AG08395 (cell line): Measurements from ENCODE around the gene ARHGAP19.

Experiments
- DNase-seq: peaks from one replicate; pipeline ENCODE4 v3.0.0; 2012; ENCODE audit warnings: mixed read lengths, low spot score

Gene ARHGAP19

DNA sequence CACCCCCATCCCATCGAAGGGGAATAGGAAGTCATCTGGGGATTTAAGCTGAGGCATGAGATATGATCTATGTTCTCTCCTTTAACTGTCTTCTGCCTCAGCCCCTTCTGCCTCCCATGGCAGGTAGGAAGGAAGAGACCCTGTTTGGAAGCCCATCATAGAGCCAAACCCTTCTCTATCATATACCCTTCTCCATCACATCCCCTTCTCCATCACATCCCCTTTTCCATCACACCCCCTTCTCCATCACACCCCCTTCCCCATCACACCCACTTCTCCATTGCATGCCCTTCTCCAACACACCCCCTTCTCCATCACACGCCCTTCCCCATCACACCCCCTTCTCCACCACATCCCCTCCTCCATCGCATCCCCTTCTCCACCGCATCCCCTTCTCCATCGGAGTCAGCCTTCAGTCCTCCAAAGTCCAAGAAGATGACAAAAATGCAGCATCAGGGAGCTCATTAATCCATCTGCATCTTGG, 99.4 kb downstream of the ARHGAP19 start:
- no peak for DNase-seq

DNA sequence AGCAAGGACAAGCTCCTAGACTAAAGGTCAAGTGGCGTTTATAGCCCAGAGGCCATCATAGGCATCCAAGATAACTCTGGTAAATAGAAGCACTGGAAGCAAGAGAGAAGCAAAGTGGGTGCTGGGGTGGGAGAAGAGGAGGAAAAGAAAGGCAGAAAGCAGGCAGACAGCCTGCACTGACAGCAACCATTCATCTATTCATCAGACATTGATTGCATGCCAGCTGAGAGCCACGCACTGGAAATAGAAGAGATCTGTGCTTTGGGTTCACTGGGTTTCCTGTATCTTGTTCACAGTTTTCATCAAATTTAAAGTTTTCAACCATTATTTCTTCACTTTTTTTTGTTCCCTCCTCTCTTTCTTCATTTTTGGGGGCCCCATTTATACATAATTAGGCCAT, 102.0 kb downstream of the ARHGAP19 start:
- DNase-seq = no peak

DNA sequence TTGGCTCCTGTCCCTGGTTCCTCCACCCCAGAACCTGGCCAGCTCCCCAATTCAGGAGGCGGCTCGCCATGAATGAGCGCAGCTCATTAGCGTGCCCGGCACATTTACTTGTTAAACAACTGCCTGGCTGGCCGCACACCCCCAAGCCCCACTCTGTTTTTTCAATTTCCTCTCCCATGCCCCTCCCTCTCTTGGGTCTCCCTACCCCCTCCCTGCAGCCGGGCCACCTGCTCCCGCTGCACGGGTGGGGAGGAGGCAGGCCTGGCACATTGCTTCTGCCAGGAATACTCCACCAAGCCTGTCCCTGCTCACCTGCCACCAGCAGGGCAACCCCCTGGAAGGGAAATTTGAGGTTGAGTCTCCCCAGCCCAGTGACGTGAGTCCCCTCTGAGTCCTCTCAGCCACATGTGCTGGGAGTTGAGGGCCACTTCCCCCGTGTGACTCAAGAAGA, 104.2 kb downstream of the ARHGAP19 start:
- DNase-seq = no peak

DNA sequence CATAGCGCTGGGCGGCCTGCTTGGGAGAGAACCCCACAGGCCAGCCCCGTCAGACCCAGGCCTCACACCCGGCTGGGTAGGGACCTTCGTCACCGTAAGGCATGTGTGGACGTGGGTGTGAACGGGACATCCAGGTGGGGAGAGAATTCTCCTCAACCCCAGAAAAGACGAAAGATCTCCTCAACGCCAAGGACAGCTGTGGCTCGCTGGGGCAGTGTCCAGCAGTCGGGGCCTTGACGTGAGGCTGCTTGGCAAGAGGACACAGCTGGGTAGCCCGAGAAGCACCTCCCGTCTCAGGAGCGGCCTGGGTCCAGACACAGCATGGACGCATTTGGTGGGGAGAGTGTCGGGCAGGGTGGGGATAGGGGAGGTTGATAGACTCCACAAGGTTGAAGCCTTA, 105.5 kb downstream of the ARHGAP19 start:
- DNase-seq = no peak

DNA sequence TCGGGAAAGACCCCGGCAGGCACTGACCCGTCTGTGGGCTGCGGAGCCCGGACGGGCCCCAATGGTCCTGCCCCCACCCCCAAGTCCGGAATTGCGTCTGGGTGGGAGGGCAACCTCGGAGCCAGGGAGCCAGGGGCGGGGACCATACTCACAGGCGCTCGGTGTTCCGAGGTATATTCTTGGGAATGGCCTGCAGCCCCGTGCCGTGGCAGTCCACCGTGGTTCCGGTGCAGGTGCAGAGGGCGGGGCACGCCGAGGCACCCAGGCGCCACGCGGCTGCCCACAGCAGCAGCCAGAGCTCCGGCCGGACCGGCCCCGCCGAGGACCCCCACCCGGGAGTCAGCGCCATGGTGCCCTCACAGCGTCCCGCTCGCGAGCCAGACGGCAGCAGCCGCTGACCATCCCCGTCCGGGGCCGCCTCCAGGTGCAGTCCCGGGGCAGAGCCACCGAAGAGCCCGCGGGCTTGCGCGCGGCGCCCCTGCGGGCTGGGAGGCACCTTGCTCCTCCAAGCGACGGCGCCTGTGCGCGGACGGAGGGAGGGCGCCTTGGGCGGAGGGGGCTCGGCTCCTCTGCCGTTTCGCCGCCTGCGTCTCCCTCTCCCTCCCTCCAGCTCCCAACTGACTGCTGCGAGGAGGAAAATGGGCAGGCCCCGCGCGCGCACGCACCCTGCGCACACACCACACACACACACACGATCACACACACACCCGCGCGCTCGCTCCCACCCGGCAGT, 106.9 kb downstream of the ARHGAP19 start, which contains the start of gene SLIT1:
Gene SLIT1, minus strand, starts transcription at position 634 of the 733 bp plus-strand sequence. Its CDS starts 285 bp downstream, at position 349.
- no peak for DNase-seq

DNA sequence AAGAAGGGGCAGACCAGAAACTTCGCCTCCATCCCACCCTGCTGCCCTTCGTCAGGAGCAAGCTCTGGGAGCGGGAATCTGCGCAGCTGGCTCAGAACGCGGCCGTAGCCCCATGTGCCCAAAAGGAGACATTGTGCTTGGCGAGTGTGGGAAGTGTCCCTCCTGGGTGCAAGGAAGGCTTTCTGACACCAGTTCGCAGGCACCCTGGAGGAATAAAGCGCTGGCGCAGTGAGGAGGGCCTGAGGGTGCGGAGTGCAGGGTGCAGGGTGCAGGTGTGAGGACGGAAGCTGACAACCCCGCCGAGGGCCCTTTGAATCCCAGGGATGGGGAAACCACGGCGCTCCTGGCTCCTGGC, 107.5 kb downstream of the ARHGAP19 start:
- DNase-seq = no peak

DNA sequence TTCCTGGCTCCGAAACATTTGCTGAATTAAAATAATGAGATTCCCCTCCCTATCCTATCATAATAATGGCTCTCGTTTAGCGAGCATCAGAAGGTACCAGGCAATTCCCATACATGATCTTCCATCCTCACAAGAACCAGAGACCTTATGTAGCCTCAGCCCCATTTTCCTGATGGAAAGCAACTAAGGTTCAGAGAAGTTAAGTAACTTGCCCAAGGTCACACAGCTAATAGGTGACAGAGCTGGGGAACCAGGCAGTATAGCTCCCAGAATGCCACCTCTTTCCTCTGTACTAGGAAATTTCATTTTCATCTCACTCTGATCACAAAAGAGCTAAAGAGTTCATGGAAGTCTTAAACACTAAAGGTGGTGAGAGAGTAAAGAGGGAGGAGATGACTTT, 109.1 kb downstream of the ARHGAP19 start:
- DNase-seq = no peak

DNA sequence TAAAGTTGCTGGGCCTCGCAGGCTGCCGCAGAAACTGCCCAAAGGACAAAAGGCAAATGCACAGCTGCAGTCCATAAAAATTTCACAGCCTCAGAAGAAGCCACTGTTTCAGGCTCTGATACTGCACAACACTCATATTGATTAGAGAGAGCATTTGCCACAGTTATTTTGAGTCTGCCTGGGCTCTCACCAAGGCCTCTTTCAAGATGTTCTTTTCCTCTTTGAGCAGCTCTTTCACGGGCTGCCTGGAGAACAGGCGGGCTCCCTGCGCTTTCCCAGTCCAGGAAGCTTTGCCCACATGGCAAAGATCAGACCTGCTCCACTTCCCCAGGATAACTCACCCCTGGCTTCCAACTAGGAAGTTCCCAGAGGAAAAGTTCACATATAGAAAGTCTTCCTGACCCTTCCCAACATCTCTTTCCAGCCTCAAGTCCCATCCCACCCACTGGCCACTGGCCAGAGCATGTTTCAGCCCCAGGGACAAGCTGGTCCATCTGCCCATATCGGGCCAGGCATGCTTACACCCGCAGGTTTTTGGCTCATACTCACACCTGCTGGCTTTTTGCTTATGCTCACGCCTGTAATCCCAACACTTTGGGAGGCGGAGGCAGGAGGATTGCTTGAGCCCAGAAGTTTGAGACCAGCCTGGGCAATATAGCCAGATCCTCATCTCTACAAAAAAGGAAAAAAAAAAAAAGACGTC, 110.0 kb downstream of the ARHGAP19 start:
- no peak for DNase-seq

DNA sequence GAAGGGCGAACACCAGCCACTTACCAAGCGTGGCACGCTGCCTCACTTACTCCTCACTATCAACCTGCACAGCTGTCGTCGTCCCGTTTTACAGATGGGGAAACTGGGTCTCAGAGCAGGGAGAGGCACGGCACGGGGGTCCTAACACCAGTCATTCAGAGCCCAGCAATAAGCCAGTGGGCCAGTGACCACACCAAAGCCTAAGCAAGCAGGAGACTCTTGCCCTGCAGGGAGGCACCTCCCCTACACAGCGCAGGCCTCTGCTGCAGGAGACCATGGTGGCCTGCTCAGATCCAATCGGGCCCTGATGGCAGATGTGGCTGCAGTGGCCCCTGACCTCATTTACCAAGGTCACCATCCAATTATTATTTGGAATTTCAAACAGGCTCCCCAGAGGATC, 111.5 kb downstream of the ARHGAP19 start:
- DNase-seq = no peak

DNA sequence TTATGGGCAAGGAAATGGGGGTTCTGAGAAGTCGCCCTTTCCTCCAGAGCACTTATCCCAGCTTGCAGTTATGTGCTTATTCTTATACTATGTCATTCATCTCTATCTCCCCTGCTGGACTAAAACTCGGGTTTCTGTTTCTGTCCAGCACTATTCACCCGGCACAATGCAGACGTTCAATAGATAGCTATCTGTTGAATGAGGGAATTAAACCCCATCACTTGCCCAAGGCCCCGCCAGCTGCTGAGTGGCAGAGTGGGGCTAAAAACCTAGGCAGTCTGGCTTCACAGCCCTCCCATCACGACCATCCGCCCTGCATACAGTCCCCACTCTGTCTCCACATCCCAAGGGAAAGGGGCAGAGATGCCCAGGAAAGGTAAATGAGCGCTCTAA, 112.1 kb downstream of the ARHGAP19 start:
- no peak for DNase-seq

DNA sequence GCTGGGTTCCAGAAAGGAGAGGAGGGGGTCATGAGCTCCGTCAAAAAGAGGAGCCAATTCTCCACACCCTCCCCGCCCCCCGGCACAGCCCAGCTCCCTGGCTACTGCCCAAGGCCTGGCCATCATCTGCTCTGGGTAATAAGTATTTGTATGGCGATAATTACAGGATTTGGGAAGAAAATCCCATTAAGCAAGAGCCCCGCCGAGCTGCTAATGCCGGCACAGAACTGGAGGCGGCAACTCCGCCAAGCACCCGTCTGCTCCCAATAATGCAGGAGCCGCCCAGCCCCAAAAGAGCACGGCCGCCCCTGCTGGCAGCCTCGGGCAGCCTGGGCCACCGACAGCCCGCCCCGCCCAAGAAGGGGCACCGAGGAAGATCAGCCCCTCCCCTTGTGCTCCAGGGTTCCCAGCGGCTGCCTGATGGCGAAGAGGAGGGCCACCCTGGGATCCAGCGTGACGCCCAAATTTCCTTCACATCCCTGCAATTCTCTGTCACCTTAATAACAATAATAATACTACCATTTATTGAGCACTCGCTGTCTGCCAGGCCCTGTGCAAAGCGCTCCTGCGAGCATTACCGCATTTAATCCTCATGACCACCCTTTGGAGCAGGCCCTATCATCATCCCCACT, 112.6 kb downstream of the ARHGAP19 start:
- peak; percentile 33 for DNase-seq

DNA sequence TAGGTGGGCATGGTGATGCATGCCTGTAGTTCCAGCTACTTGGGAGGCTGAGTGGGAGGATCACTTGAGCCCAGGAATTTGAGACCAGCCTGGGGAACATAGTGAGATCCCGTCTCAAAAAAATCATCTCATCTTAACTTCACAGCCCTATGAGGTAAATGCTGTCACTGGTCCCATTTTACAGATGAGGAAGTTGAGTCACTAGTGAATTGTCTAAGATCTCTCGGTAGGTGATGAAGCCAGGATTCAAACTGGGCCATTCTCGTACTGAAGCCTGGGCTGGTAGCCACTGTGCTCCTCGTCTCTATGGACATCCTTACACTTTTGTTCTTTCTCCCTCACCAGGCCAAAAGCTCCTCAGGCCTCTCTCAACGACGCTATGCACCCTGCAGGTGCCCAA, 113.1 kb downstream of the ARHGAP19 start:
- DNase-seq = no peak

DNA sequence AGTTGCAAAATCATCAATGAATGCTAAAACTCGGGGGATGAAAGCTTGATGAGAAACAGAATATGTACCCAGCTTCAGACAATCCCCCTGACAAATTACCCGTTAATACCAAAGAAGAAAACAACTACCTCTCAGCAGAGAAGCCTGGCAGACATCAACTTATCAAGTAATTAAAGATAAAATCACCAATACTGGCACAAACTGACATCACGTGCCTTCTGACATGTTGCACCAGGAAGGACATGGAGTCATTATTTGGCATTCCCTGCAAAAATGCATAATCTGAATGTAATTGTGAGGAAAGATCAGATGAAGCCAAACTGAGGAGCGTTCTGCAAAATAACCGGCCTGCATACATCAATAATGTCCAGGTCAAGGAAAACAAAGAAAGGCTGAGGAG, 114.4 kb downstream of the ARHGAP19 start:
- no peak for DNase-seq

DNA sequence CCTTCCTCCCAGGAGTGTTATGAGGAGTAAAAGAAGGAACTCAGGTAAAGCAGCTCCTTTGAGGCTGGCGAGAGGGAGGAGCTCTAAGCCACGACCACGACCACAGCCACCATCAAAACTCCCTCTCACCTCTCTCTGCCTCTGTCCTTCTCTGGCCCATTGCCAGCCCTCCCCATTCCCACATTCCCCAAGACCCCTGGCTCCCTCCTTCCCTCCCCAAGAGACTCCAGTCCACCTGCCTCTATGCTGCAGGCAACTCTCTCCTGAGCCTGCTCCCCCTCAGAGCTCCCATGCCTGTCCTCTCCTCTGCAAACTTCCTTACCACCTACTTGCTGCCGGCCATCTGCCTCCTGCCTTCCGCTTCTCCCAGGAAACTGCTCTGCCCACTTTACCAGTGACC, 116.2 kb downstream of the ARHGAP19 start:
- no peak for DNase-seq

DNA sequence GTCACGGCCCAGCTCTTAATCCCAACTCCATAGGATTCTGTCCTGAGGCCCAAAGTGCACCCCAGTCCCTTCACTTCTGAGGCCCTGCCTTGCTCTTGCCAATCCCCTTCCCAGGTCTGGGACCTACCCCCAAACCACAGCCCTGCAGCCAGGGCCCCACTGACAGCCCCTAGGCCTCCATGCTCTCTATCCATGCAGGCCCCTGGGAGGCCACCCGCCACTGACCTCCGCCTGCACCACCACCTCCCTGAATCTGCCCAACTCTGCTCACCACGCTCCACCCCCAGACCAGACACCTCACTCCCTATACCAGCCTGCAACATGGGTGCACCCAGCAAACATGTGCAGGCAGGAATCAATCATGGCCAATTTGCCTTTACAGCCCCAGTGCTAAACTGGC, 116.9 kb downstream of the ARHGAP19 start:
- DNase-seq = no peak

DNA sequence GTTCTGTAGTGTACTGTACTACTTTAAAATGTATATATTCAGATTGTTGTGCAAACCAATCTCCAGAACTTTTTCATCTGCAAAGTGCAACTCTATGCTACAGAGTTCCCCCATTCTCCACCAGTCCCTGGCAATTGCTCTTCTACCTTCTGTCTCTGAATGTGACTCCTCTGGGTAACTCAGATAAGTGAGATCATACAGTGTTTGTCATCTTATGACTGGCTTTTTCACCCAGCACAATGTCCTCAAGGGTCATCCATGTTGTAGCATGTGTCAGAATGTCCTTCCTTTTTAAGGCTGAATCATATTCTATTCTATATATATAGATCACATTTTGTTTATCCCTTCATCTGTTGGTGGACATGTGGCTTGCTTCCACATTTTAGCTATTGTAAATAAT, 117.5 kb downstream of the ARHGAP19 start:
- DNase-seq = no peak

DNA sequence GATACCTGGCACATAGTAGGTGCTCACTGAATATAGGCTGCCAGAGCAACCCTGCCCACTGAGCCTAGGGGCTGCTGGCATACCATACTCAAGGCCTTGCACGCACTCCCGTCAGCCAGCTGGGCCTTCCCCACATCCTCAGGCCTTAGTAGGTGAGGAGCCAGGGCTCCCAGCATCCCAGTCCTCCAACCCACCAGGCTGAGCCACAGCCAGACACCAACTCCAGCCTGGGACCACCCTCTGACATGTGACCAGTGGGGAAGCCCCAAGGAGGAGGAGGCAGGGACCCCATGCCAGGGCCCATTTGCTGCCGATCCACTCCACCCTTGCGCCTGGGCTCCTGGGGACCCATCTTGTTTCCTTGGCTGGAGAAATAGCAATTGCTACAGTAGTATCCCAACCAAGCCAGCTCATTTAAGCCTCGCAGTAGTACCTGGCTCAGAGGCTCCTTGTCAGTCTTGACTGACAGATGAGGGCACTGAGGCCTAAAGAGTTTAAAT, 118.1 kb downstream of the ARHGAP19 start:
- no peak for DNase-seq

DNA sequence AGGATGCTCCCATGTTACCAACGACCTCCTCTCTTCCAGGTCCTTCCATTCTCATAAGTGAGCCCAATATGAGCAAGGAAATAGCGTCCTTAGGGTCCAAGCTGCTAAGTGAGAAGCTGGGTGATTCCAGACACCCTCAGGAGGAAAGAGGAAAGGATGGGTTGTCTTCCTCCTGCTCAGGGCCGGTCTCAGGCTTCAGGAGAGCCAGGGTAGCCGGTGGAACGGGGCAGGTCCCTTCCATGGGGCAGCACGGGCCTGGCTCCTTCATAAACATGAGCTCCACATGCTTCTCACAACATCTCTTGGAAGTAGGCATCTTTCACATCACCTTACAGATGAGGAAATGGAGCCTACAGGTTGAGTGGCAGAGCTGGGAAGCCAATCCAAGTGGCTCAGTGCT, 119.4 kb downstream of the ARHGAP19 start:
- DNase-seq = no peak
